ENCODE measurements around the gene BPIFA1. TPM values are rescaled to one million over a fixed set of nuclear protein-coding genes. Genes with fewer than 3 reads are reported as not detected.

The BPIFA1 gene
- polyA plus RNA-seq, 1 donor from 2014 or later: not detected

DNA sequence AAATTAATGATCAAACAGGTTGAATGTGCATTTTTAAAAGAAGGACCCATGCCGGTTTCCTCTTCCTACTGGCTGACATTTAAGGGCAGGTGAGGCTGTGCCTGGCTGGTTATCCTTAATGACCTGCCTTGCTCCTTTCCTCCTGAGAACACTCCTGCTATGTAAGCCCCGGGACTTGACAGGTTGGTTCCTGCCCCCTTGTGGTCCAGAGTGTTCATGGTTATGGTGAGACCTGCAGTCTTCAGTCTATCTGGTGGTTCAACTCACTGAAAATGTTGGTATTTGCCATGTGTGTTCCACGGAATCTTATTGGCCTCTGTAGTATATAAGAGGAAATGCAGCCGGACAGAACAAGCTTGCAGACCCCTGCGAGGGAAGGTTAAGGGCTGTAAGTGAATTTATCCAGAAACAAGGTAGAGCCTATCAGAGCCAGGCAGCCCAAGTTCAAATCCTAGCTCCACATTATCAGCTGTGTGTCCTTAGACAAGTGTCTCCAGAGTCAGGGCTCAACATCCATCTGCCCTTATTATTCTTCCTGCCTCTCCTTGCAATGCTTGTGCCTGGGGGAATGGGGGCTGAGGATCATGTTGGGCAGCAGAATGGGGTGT, 23.9 kb upstream of the BPIFA1 start:
- Histone ChIP-seq H3K79me2 (replicated peaks; ENCODE audit: insufficient read depth, low read length) (no peaks in the 10 kb centered on the region), H3K27ac (ENCODE audit: low read length) (no peak overlapping the region), H4K20me1 (ENCODE audit: insufficient read depth) (no peaks in the 10 kb centered on the region), H3K9me3 (ENCODE audit: low read length) (no peaks in the 10 kb centered on the region), H3K36me3 (ENCODE audit: insufficient read depth, low read length) (no peaks in the 10 kb centered on the region), H2AFZ (ENCODE audit: low read depth, low read length) (no peak overlapping the region), H3K9ac (ENCODE audit: low read length) (no peak overlapping the region), H3K4me3 (ENCODE audit: low read length) (no peak overlapping the region), H3K9me2 (ENCODE audit: insufficient read depth, low read length) (no peaks in the 10 kb centered on the region), H3F3A (ENCODE audit: insufficient read depth, low read length, poor library complexity, severe bottlenecking) (no peaks in the 10 kb centered on the region), H3K4me2 (ENCODE audit: low read length) (no peak overlapping the region), H3K27me3 (ENCODE audit: insufficient read depth, low read depth, low read length) (peaks cover 16% of the 10 kb centered on the region)
- peak; percentile 59 for TF ChIP-seq RAD21 (conservative IDR thresholded peaks at IDR 0.05)
- TF ChIP-seq, protein P1, sequence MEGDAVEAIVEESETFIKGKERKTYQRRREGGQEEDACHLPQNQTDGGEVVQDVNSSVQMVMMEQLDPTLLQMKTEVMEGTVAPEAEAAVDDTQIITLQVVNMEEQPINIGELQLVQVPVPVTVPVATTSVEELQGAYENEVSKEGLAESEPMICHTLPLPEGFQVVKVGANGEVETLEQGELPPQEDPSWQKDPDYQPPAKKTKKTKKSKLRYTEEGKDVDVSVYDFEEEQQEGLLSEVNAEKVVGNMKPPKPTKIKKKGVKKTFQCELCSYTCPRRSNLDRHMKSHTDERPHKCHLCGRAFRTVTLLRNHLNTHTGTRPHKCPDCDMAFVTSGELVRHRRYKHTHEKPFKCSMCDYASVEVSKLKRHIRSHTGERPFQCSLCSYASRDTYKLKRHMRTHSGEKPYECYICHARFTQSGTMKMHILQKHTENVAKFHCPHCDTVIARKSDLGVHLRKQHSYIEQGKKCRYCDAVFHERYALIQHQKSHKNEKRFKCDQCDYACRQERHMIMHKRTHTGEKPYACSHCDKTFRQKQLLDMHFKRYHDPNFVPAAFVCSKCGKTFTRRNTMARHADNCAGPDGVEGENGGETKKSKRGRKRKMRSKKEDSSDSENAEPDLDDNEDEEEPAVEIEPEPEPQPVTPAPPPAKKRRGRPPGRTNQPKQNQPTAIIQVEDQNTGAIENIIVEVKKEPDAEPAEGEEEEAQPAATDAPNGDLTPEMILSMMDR (IDR thresholded peaks at IDR 0.05; ENCODE audit: poor library complexity, severe bottlenecking): peak; percentile 66
- no peak for TF ChIP-seq EZH2 (IDR thresholded peaks at IDR 0.05; ENCODE audit: borderline replicate concordance, insufficient read depth, low read length, poor library complexity, severe bottlenecking)
- TF ChIP-seq, protein P2, sequence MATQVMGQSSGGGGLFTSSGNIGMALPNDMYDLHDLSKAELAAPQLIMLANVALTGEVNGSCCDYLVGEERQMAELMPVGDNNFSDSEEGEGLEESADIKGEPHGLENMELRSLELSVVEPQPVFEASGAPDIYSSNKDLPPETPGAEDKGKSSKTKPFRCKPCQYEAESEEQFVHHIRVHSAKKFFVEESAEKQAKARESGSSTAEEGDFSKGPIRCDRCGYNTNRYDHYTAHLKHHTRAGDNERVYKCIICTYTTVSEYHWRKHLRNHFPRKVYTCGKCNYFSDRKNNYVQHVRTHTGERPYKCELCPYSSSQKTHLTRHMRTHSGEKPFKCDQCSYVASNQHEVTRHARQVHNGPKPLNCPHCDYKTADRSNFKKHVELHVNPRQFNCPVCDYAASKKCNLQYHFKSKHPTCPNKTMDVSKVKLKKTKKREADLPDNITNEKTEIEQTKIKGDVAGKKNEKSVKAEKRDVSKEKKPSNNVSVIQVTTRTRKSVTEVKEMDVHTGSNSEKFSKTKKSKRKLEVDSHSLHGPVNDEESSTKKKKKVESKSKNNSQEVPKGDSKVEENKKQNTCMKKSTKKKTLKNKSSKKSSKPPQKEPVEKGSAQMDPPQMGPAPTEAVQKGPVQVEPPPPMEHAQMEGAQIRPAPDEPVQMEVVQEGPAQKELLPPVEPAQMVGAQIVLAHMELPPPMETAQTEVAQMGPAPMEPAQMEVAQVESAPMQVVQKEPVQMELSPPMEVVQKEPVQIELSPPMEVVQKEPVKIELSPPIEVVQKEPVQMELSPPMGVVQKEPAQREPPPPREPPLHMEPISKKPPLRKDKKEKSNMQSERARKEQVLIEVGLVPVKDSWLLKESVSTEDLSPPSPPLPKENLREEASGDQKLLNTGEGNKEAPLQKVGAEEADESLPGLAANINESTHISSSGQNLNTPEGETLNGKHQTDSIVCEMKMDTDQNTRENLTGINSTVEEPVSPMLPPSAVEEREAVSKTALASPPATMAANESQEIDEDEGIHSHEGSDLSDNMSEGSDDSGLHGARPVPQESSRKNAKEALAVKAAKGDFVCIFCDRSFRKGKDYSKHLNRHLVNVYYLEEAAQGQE (IDR thresholded peaks at IDR 0.05; ENCODE audit: borderline replicate concordance): no peak
- no peak for TF ChIP-seq MXI1 (conservative IDR thresholded peaks at IDR 0.05; ENCODE audit: poor library complexity, severe bottlenecking)
- TF ChIP-seq POLR2AphosphoS5 (IDR thresholded peaks at IDR 0.05): no peak
- TF ChIP-seq SMC3 (conservative IDR thresholded peaks at IDR 0.05; ENCODE audit: poor library complexity): peak; percentile 61
- no peak for TF ChIP-seq TAF1 (IDR thresholded peaks at IDR 0.05; ENCODE audit: low read depth)
- no peak for TF ChIP-seq EP300 (conservative IDR thresholded peaks at IDR 0.05; ENCODE audit: poor library complexity, severe bottlenecking)

DNA sequence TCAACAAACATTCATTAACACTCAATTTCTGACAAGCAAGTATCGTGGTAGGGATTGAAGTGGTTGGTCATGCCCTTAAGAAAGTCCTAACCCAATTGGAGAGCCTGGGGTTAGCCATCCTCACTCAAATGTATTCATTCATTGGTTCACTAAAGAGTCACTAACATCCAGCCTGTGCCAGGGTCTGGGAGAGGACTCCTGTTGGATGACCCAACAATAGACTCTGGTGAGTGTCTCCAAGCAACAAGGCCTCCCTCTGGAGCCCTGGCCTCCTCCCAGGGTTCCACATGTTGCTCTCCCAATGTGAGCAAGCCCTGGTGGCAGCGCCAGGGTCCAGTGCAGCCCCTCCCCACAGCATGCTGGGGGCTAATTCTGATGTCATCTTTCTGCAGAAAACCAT, 18.7 kb upstream of the BPIFA1 start, which contains the start of gene BPIFA3:
Gene BPIFA3, plus strand, starts transcription at position 301 of the 400 bp plus-strand sequence. CDS start 185 bp downstream, outside the sequence.
- Histone ChIP-seq H3K4me2 (ENCODE audit: low read length) (no peak within 1 kb of the TSS), H3K27ac (ENCODE audit: low read length) (no peak within 1 kb of the TSS), H3K9ac (ENCODE audit: low read length) (no peak within 1 kb of the TSS), H3K9me3 (ENCODE audit: low read length) (no peaks in the 10 kb centered on the region), H3K79me2 (replicated peaks; ENCODE audit: insufficient read depth, low read length) (no peaks in the 10 kb centered on the region), H3K4me3 (ENCODE audit: low read length) (no peak within 1 kb of the TSS), H3K27me3 (ENCODE audit: insufficient read depth, low read depth, low read length) (no peaks in the 10 kb centered on the region), H4K20me1 (ENCODE audit: insufficient read depth) (no peaks in the 10 kb centered on the region), H3K36me3 (ENCODE audit: insufficient read depth, low read length) (no peaks in the 10 kb centered on the region), H2AFZ (ENCODE audit: low read depth, low read length) (no peak within 1 kb of the TSS), H3K9me2 (ENCODE audit: insufficient read depth, low read length) (no peaks in the 10 kb centered on the region), H3F3A (ENCODE audit: insufficient read depth, low read length, poor library complexity, severe bottlenecking) (no peaks in the 10 kb centered on the region)
- TF ChIP-seq TAF1 (IDR thresholded peaks at IDR 0.05; ENCODE audit: low read depth) (no peak), MXI1 (conservative IDR thresholded peaks at IDR 0.05; ENCODE audit: poor library complexity, severe bottlenecking) (no peak), POLR2AphosphoS5 (IDR thresholded peaks at IDR 0.05) (no peak), SMC3 (conservative IDR thresholded peaks at IDR 0.05; ENCODE audit: poor library complexity) (no peak), EZH2 (IDR thresholded peaks at IDR 0.05; ENCODE audit: borderline replicate concordance, insufficient read depth, low read length, poor library complexity, severe bottlenecking) (no peak)
- TF ChIP-seq, protein P2 (IDR thresholded peaks at IDR 0.05; ENCODE audit: borderline replicate concordance): no peak
- TF ChIP-seq, protein P1 (IDR thresholded peaks at IDR 0.05; ENCODE audit: poor library complexity, severe bottlenecking): no peak

Data from neural cell (in vitro differentiated cells).